RPMI8226 (cell line): ENCODE measurements around the gene ADAMTS10.
"Not testable (repeated sequence)": the region's sequence is repeated elsewhere in the genome, so short reads cannot be mapped to it uniquely, and the experiment has no call there.

Experiments used
- DNase-seq: peaks from one replicate; pipeline ENCODE4 v3.0.0-alpha.2; 2015

ADAMTS10 gene

GRCh38 chr19:8622886-8623285 is 12.4 kb upstream of the ADAMTS10 start:
- DNase-seq = peak; percentile 47

- no peak for DNase-seq
These were observed 8.2 kb upstream of the ADAMTS10 start for GRCh38 chr19:8618751-8619150.

- DNase-seq = no peak
These were observed 7.5 kb upstream of the ADAMTS10 start for GRCh38 chr19:8617984-8618383.

- DNase-seq = not testable (repeated sequence)
These were observed 6.8 kb upstream of the ADAMTS10 start for GRCh38 chr19:8617325-8617724.

- DNase-seq = no peak
These were observed 6.3 kb upstream of the ADAMTS10 start for GRCh38 chr19:8616861-8617260.

GRCh38 chr19:8615813-8616596 is 5.5 kb upstream of the ADAMTS10 start:
- peak; percentile 72 for DNase-seq

GRCh38 chr19:8615024-8615423 is 4.5 kb upstream of the ADAMTS10 start:
- DNase-seq = no peak

- no peak for DNase-seq
These were observed 3.9 kb upstream of the ADAMTS10 start for GRCh38 chr19:8614455-8614854.

GRCh38 chr19:8612807-8613171 is 2.3 kb upstream of the ADAMTS10 start:
- no peak for DNase-seq

GRCh38 chr19:8611877-8612806 is 1.6 kb upstream of the ADAMTS10 start:
- no peak for DNase-seq

GRCh38 chr19:8611391-8611876 is 919 bp upstream of the ADAMTS10 start:
- DNase-seq = no peak

GRCh38 chr19:8610936-8611300 is 403 bp upstream of the ADAMTS10 start:
- DNase-seq = no peak

GRCh38 chr19:8609279-8610040 is 1.1 kb downstream of the ADAMTS10 start:
- no peak for DNase-seq

- DNase-seq = no peak
These were observed 1.6 kb downstream of the ADAMTS10 start for GRCh38 chr19:8608941-8609278.

GRCh38 chr19:8607386-8607785 is 3.1 kb downstream of the ADAMTS10 start:
- no peak for DNase-seq

- no peak for DNase-seq
These were observed 5.0 kb downstream of the ADAMTS10 start for GRCh38 chr19:8605514-8605913.

- no peak for DNase-seq
These were observed 8.7 kb downstream of the ADAMTS10 start for GRCh38 chr19:8601796-8602195.

- no peak for DNase-seq
These were observed 9.7 kb downstream of the ADAMTS10 start for GRCh38 chr19:8600816-8601215.

GRCh38 chr19:8600064-8600463 is 10.5 kb downstream of the ADAMTS10 start:
- no peak for DNase-seq

GRCh38 chr19:8596168-8596567 is 14.3 kb downstream of the ADAMTS10 start:
- no peak for DNase-seq

- no peak for DNase-seq
These were observed 14.9 kb downstream of the ADAMTS10 start for GRCh38 chr19:8595651-8596050.

GRCh38 chr19:8593931-8594330 is 16.6 kb downstream of the ADAMTS10 start:
- DNase-seq = no peak
